GM18507 (cell line): Measurements from ENCODE around the gene DCXR.
A peak's percentile ranks its signal among the peaks of the same experiment; 100 is the strongest.

Experiments
- DNase-seq: peaks from one replicate; pipeline ENCODE4 v3.0.0; 2011; ENCODE audit warnings: low read depth; ENCODE audit not compliant: insufficient read length; ENCODE audit errors: extremely low spot score
- FAIRE-seq: peaks from 2 replicates; lab custom pipeline; 2011; peaks lifted over from hg19 to GRCh38; lab: Jason Lieb, UNC

The DCXR gene

DNA sequence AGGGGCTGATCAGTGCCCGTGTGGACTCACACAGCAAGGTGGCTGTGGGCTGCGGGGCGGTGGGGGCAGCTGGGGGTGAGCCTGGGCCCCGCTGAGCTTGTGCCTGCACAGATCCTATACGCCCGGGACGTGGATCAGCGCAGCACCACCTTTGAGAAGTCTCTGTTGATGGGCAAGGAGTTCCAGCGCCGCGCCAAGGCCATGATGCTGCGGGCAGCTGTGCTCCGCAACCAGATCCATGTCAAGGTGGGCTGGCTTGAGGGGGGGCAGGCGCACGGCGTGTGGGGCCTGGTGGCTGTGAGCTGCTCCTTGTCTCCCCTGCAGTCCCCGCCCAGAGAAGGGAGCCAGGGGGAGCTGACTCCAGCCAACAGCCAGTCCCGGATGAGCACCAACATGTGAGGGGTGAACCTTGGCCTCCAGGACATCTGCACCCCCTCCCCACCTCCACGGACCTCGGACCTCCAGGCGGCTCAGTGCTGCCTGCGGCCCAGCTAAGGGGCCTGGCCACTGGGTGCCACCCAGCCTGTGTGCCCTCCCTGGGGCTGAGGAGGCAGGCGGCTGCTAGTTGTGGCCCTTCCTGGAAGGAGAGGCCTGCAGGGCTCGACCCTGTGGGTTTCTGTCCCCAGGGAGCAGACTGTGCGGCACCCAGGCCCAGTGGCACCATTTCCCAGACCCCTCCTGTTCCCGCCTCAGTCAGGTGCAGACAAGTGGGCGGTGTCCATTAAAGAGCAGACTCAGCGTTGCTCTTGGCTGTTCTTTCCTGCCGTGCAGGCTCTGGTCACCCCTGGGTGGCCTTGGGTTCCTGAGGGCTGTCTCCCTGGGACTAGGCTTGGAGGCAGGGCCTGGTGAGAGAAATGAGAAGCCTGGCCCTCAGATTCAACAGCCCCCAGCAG lies 19.5 kb upstream of the DCXR start:
- FAIRE-seq (no peak), DNase-seq (no peak)

DNA sequence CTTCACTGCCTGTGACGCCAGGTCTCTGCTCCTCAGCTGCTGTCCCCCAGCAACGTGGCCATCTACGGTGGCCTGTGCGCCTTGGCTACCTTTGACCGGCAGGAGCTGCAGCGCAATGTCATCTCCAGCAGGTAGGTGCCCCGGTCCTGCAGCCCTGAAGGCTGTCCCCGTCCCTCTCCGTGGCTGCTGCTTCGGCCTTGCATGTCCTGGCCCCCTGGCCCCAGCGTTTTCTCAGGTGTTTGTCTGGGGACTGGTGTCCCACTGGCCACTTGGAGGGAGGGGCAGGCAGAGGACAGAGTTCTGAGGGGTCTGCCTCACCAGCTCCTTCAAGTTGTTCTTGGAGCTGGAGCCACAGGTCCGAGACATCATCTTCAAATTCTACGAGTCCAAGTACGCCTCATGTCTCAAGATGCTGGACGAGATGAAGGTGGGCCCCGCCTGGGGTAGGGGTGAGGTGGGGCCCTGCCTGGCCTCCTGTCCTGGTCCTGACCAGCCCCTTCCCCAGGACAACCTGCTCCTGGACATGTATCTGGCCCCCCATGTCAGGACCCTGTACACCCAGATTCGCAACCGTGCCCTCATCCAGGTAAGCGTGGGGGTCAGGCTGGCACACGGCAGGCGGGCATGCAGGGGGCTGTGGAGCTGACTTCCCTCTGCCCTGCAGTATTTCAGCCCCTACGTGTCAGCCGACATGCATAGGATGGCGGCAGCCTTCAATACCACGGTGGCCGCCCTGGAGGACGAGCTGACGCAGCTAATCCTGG lies 18.6 kb upstream of the DCXR start:
- FAIRE-seq, result no peak
- no peak for DNase-seq

DNA sequence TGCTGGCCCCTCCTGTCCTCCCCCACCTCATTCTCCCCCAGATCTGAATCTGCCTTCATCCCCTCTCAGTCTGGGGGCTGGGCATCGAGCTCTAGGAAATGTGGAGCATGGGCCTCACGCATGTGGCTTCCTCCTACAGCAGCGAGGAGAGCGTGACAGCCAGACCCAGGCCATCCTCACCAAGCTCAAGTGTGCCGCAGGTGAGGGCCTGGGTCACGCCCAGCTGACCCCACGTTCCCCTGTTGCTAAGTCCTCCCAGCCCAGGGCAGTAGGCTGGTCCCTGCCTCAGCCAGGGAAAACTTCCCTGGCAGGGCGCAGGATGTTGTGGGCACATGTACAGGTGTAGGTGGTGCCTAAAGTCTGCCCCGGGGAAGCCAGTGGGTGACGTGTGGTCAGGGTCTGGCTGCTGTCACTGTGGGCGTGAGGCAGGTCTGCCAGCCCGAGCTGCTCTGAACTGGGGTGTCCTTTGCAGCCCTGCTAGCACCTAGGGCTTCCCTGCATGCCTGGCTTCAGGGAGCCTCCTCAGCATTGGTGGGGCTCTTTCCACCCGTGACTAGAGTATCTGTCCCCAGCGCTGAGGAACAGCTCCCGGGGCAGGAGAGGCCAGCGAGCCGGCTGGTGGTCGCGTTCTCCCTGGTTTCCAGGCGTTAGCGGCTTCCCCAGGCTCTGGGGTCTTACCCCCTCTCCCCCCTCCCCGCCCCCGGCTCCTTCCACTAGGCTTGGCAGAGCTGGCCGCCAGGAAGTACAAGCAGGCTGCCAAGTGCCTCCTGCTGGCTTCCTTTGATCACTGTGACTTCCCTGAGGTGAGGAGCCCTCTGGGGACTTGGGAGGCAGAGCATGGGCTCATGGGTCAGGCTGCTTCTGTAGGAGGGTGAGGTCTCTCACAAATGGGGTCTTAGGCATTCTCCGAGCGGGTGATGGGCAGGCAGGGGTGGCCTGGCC lies 17.8 kb upstream of the DCXR start:
- FAIRE-seq (no peak), DNase-seq (no peak)

DNA sequence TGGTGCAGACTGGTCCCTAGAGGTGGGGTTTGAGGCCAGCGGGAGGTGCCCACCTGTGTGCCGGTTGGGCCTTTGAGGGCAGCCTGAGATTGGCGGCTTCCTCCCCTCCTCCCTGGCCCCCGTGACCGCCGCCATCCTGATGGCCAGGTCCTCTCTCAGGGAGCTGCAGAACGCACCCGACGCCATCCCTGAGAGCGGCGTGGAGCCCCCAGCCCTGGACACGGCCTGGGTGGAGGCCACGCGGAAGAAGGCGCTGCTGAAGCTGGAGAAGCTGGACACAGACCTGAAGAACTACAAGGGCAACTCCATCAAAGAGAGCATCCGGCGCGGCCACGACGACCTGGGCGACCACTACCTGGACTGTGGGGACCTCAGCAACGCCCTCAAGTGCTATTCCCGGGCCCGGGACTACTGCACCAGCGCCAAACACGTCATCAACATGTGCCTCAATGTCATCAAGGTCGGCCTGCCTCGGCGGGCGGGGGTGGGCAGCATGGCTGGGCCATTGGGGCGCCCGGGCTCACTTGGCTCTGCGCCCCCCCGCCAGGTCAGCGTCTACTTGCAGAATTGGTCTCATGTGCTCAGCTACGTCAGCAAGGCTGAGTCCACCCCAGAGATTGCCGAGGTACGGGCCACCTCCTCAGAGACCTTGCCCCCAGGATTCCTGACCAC lies 17.0 kb upstream of the DCXR start:
- FAIRE-seq, result no peak

DNA sequence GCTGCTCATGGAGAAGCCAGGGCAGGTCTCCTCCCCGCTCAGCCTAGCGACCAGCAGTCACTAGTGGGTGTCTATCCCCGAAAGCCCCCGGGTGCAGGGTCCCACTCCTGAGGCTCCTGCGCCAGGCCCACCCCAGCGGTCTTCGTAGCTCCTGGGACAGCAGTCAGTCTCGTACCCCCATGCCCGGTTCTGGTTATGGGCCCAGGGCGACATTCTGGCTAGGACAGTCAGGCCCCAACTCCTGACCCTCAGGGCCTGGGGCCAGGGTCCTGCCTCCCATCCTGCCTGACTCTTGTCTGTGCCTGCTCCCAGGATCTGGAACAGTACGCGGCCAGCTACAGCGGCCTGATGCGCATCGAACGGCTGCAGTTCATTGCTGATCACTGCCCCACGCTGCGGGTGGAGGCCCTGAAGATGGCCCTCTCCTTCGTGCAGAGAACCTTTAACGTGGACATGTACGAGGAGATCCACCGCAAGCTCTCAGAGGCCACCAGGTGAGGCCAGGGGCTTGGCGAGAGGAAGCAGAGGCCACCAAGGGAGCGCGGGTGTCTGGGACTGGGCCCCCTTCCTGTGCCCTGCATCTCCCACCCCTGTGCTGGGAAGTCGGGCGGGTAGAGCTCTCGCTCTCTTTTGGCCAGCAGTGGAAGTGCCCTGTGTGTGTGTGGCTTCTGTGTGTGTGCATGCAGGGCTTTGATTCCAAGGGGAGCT lies 16.2 kb upstream of the DCXR start:
- FAIRE-seq (no peak), DNase-seq (no peak)

More for the DNA sequence above, 17.0 kb upstream of the DCXR start:
- no peak for DNase-seq

DNA sequence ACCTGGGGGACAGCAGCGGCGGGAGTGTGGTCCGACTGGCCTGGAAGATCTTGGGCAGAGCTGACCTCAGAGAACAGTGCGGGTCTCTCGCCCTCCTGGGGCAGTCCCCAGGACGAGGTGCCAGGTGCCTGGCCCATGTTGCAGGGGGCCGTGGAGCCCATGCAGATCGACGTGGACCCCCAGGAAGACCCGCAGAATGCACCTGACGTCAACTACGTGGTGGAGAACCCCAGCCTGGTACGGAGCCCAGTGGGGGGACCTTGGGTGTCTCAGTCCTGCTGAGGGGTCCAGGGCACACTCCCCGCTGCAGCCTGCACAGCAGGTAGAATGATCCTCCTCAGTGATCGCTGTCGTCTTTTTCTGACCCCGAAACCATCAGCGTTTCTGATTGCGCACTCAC lies 15.6 kb upstream of the DCXR start:
- FAIRE-seq, result no peak
- DNase-seq, result no peak

DNA sequence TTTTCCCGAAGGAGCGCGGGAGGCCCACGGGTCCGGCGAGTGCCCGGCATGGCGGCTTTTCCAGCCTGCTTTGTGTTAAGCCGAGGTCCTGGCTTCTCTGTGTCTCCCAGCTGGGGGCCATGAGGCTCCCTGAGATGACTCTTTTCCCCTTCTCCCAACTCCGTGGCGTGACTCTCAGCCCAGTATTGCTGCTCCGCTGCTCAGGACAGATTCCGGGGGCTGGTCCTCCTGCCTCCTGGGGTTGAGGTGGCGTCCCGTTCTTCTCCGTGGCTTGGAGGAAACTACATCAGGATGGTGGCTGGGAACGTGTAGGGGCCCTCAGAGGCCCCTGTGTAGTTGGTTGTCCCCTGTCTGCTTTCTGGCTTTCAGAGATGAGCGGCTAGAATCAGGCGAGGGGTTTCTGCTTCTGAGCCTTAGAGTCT lies 15.2 kb upstream of the DCXR start:
- no peak for FAIRE-seq
- no peak for DNase-seq

DNA sequence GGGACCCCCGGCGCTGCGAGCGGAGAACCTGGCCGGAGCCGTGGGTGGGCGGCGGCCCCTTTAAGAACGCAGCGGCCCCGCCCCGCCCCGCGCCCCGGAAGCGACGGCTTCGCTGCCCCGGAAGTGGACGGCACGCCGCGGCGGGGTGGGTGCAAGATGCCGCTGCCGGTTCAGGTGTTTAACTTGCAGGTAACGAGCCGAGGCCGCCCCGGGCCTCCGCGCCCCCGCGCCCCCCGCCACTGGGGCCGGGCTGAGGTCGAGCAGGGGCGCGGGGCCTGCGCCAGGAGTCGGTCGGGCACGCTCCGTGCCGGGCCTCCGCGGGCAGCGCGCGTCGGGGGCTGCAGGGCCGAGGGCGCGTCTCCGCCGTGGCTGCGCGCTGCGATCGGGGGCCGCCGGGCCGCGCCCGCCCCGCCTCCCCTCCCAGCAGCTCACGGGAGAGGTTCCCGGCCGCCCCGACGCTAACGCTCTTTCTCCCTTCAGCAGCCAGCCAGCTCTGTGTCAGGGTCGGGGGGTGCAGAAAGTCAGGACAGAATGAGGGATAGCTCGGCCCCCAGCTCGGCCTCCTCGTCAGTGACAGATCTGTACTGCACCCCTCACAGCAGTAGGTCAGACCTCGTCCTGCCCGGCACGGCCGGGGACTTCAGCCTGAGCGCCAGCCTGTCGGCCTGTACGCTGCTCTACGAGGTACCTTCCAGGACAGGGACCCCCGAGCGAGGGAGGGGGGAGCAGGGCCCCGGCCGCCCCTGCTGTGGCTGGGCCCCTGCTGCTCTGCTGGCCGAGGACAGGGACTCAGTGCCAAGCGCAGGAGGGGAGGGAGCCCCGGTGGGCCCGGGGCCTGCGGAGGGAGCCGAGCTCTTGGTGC lies 14.5 kb upstream of the DCXR start, which contains the start of the genes GPS1 and RFNG:
Gene GPS1, plus strand, starts transcription at position 123 of the 862 bp plus-strand sequence. Its CDS starts 34 bp downstream, at position 157.
Gene RFNG, minus strand, starts transcription at position 36 of the 862 bp plus-strand sequence. CDS start 45 bp downstream, outside the sequence.
- peak; percentile 87 for DNase-seq
- peak; percentile 59 for FAIRE-seq

DNA sequence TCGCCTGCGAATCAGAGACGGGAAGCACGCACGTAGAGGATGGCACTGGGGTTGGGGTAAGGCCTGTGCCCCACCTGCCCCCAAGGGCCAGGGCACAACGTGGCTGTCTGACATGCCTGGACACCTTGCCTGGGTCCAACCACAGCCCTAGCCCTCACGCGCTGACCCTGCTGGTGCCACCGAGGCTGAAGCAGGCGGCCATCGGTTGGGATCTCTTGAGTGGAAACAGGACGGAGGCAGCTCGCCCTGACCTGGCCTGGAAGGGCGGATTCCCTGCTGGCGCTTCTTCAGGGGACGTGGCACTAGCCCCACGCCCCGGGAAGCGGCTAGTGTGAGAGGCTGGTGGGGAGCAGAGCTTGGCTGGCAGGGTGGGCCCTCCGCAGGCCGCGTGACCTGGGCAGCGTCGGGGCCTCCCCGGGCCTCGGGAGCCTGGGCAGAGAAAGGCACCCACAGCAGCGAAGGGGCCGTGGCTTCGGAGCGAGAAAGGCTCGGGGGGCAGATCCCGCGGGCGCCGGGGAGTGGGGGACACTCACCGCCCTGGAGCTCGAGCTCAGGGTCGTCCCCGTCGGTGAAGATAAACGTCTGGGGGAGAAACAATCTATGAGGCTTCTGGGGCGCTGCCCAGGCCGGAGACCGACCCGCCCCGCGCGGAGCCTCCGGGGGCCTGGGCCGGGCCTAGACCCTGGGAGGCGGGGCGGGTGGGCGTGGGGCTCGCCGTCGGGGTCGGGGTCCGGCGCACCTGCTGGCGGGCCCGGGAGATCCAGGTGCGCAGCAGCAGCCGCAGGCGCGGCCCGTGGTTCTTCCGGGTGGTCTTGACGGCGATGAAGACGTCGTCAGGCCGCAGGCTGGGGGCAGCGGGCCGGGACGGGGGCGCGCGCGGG lies 13.5 kb upstream of the DCXR start:
- FAIRE-seq (no peak), DNase-seq (no peak)

DNA sequence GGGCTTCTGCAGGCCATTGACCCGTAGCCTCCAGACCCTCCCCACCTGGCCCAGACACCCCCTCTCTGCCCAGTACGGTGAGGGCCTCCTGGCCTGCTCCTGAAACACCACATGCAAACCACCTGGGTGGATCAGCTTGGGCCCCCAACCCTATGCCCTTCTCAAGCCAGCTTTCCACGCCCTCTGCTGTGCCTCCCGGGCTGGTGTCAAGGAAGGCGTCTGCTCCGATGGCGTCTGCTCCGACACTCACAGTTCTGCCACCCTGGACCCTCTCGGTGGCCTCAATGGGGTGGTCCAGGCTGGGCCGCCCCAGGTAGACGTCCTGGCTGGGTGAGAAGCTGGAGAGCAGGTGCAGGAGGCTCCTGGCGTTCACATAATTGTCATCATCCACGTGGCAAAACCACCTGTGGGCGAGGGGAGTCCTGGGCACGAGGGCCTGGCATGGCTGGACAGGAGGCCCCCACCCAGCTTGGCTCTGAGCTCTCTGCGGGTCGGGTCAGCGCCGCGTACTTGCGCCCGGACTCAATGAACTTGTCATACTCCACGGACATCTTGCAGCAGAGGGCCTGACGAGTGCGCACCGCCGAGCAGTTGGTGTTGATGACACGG lies 12.8 kb upstream of the DCXR start:
- FAIRE-seq, result no peak
- no peak for DNase-seq

DNA sequence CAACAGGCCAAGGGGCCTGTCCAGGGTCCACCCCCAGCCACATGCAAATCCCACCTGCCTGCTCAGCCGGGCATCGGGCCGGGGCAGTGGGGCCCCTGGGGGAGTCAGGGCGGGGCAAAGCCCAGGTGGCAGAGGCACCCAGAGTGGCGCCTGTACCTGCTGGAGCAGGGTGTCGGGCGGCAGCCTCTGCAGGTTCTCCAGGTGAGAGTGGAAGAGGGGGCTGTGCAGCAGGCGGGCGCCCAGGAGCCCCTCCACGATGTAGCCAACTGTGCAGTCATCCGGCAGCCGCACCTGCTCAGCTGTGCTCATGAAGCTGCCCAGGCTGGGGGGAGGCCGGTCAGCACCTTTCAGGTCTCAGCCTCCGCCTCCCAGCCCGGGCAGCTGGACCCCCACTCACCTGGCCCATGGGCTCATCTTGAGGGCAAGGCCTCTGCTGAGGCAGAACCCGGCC lies 12.0 kb upstream of the DCXR start:
- FAIRE-seq, result no peak
- no peak for DNase-seq

DNA sequence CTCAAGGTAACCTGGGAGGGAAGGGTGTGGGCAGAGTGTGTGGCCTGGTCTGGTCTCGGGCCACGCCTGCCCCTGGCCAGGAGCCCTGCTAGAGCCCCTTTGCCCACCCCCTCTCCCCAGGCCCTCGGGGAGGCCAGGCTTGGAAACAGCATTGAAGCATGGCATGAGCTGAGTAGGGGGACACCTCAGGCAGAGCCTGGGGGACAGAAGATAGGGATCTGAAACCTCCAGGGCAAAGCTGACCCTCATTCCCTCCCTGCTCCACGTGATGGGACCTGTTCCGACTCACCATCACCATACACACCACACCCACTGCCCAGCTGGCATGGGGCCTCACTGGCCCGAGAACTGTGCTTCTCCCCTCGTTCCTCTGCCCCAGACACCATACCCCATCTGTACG lies 11.6 kb upstream of the DCXR start:
- DNase-seq, result no peak
- FAIRE-seq, result no peak

DNA sequence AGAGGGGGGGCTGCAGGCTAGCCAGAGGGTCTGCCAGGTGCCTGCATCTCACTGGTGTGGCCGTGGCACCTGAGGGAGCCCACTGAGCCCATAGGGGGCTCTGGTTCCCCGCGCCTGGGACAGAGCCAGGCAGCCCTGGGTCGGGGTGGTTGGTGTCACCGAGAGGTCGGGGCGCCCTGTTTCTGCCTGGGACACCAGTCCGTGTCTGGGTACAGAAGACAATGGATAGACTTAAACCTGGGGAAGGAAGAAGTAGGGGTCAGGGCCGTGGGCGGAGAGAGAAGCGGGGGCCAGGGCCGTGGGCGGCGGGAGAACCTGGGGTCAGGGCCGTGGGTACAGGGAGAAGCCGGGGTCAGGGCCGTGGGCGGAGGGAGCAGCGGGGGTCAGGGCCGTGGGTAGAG lies 11.1 kb upstream of the DCXR start:
- FAIRE-seq (no peak), DNase-seq (no peak)

DNA sequence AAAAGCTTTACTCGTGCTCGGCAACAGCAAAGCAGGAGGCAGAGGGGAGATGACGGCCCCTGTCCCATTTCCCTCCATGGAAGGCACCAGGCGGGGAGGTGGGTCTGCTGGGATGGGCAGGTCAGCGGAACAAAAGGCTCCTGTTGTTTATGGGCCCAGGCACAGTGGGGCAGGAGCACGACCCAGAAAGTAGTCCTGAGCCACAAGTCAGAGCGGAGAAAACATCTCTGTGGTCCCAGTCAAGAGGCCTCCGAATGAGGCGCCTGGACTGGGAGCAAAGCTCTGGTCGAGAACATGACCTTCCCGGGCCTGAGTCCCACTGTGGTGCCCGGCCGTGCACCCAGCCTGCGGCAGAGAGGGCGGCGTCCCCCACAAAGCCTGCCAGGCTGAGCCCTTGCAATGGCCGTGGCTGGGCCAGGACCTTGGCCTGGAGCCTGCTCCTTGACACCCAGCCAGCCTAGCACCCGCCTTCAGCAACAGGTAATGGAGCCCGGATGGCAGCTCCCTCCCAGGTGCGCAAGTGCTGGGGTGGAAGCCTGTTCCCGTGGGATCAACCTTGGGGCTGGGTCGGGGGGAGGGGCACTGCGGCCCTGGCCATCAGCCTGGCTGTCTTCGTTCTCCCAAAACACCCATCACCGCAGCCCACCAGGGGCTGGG lies 10.5 kb upstream of the DCXR start:
- FAIRE-seq (no peak), DNase-seq (no peak)

DNA sequence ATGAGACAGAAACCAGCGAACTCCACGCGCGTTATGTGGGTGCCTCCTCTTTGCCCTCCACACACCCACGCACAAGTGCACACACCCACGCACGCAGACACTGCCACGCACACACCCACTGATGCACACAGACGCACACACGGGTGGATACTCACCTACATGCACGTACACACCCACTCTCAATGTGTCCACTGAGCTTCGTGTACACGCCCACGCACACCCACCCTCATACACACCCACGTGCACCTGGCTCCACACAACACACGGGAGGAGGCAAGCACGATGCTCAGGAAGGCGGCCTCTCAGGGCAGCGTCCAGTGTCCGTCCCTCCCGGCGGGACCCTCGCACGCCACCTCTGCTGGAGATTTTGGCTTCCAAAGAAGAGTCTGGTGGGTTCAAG lies 9.9 kb upstream of the DCXR start:
- DNase-seq (no peak), FAIRE-seq (no peak)

DNA sequence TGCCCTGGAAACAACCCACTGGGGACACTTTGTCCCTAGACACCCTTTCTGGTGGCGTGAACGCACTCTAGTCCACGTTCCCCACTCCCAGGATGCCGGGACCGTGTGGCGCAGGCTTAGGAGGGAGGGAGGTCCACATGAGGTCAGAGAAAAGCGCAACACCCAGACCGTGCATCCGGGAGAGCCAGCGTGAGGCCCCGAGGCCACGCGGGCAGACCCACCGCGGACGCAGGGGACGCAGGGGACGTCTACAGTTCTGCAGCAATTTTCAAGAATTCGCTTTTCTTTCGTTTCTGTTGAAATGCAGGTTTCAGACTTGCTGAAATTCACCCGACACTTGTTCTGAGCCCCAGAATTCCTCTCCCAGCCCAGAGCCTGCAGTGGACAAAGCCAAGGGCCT lies 9.4 kb upstream of the DCXR start:
- no peak for DNase-seq
- FAIRE-seq, result no peak
